Activated naive CD8-positive, alpha-beta T cell treated with anti-CD3 and anti-CD28 coated beads for 36 hours (primary cell): ENCODE measurements around the gene SLC52A1. TPM values are rescaled to one million over a fixed set of nuclear protein-coding genes. Genes with fewer than 3 reads are reported as not detected.
"Not testable (repeated sequence)": the region's sequence is repeated elsewhere in the genome, so short reads cannot be mapped to it uniquely, and the experiment has no call there.

Source experiments
- DNase-seq: peaks from one replicate; pipeline ENCODE4 v3.0.0; 2021
- H3K27ac Mint-ChIP-seq: one replicate; pipeline ENCODE4 v1.8.0; 2022; ENCODE audit warnings: mild to moderate bottlenecking, moderate library complexity, mixed read lengths
- H3K27me3 Mint-ChIP-seq: one replicate; pipeline ENCODE4 v1.8.0; 2022; ENCODE audit warnings: mild to moderate bottlenecking, mixed read lengths
- H3K36me3 Mint-ChIP-seq: one replicate; pipeline ENCODE4 v1.8.0; 2021; ENCODE audit warnings: mild to moderate bottlenecking, mixed read lengths
- H3K4me1 Mint-ChIP-seq: one replicate; pipeline ENCODE4 v1.8.0; 2021; ENCODE audit warnings: mixed read lengths
- H3K4me3 Mint-ChIP-seq: one replicate; pipeline ENCODE4 v1.8.0; 2022; ENCODE audit warnings: mild to moderate bottlenecking, moderate library complexity, mixed read lengths
- H3K9me3 Mint-ChIP-seq: one replicate; pipeline ENCODE4 v1.8.0; 2022; ENCODE audit warnings: mixed read lengths
- total RNA-seq, 2 experiments: library from RNA; stranded (reverse); gene quantifications; one replicate each; pipeline ENCODE4 v1.2.3, GENCODE V29; 2021

Gene SLC52A1
- total RNA-seq, 2 experiments from 2014 or later: not detected

DNA sequence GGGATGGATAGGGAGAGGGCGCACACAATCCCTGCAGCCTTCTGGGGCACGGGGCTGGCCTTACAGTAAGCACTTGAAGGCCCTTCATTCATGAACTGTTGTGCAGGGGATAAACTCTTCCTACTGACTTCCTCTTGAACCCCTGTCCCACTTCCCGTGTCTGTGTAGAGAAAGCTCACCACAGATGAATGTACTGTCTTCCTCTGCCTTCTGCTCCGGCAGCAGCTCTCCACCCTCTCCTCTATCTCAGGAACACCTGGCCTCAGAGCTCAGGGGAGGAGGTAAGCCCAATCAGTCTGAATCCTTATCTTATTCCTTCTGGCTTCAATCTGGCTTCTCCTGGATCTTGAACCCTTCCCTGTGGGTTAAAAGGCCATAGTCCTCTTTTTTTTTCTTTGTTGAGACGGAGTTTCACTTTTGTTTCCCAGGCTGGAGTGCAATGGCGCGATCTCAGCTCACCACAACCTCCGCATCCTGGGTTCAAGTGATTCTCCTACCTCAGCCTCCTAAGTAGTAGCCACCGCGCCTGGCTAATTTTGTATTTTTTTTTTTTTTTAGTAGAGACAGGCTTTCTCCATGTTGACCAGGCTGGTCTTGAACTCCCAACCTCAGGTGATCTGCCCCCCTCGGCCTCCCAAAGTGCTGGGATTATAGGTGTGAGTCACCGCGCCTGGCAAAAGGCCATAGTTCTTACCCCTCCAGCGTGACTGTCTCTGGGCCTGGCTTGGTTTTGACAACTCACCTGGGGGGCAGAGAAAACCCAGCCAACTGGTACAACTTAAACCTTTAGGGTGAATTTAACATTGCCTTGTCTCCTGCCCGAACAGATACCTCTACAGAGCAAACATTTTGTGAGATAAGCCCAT is 7.2 kb upstream of the SLC52A1 start:
- Mint-ChIP-seq H3K4me1 (peaks cover 21% of the 10 kb centered on the region), H3K9me3 (no peaks in the 10 kb centered on the region), H3K27ac (peak overlapping the region; percentile 78), H3K4me3 (peak overlapping the region; percentile 67), H3K36me3 (peaks cover 3% of the 10 kb centered on the region), H3K27me3 (no peaks in the 10 kb centered on the region)
- no peak for DNase-seq

GRCh38 chr17:5034651-5035050 is 575 bp downstream of the SLC52A1 start:
- DNase-seq: no peak
- Mint-ChIP-seq H3K9me3 (no peaks in the 10 kb centered on the region), H3K27ac (no peak overlapping the region), H3K4me1 (peaks cover 10% of the 10 kb centered on the region), H3K4me3 (no peak overlapping the region), H3K27me3 (peaks cover 14% of the 10 kb centered on the region), H3K36me3 (peaks cover 1% of the 10 kb centered on the region)

- H3K9me3 Mint-ChIP-seq: no peaks in the 10 kb centered on the region
- H3K4me3 Mint-ChIP-seq: no peak overlapping the region
- peaks cover 10% of the 10 kb centered on the region for H3K4me1 Mint-ChIP-seq
- peaks cover 14% of the 10 kb centered on the region for H3K27me3 Mint-ChIP-seq
- peaks cover 1% of the 10 kb centered on the region for H3K36me3 Mint-ChIP-seq
- no peak for DNase-seq
- no peak overlapping the region for H3K27ac Mint-ChIP-seq
Observed at GRCh38 chr17:5034063-5034462, 1.2 kb downstream of the SLC52A1 start.

DNA sequence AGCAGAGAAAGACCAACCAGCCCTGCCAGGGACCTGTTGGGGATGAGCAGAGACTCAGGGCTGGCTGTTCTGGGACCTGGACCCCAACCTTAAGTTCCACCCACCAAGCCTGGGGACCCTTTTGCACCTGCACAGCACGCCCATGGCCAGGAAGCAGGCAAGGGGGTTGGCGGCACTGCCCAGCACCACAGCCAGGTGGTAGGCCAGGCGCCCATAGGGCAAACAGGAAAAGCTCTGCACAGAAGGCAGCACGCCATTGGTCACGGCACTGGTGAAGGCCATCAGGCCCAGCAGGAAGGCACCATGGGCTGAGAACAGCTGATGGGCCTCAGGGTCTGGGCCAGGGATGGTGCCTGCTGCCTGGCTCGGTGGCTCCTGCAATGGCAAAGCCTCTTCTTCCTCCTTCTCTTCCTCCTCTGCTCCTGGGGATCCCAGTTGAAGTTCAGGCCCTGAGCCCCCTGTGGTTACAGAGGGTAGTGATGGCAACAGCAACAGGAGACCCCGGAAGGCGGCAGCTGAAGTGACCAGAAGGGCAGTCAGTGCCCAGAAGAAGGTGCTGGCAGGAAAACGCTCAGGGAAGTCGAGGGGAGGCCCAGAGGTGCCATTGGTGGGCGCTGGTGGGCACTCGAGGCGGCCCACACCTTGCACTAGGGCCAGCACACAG is 1.7 kb downstream of the SLC52A1 start:
- Mint-ChIP-seq H3K9me3 (no peaks in the 10 kb centered on the region), H3K4me1 (peaks cover 10% of the 10 kb centered on the region), H3K4me3 (no peak overlapping the region), H3K27ac (no peak overlapping the region), H3K27me3 (peaks cover 14% of the 10 kb centered on the region), H3K36me3 (peaks cover 1% of the 10 kb centered on the region)
- no peak for DNase-seq

GRCh38 chr17:5032865-5033264 is 2.4 kb downstream of the SLC52A1 start:
- Mint-ChIP-seq H3K4me3 (no peak overlapping the region), H3K27ac (no peak overlapping the region), H3K36me3 (peaks cover 1% of the 10 kb centered on the region), H3K4me1 (peaks cover 10% of the 10 kb centered on the region), H3K9me3 (no peaks in the 10 kb centered on the region), H3K27me3 (peaks cover 14% of the 10 kb centered on the region)
- no peak for DNase-seq

DNA sequence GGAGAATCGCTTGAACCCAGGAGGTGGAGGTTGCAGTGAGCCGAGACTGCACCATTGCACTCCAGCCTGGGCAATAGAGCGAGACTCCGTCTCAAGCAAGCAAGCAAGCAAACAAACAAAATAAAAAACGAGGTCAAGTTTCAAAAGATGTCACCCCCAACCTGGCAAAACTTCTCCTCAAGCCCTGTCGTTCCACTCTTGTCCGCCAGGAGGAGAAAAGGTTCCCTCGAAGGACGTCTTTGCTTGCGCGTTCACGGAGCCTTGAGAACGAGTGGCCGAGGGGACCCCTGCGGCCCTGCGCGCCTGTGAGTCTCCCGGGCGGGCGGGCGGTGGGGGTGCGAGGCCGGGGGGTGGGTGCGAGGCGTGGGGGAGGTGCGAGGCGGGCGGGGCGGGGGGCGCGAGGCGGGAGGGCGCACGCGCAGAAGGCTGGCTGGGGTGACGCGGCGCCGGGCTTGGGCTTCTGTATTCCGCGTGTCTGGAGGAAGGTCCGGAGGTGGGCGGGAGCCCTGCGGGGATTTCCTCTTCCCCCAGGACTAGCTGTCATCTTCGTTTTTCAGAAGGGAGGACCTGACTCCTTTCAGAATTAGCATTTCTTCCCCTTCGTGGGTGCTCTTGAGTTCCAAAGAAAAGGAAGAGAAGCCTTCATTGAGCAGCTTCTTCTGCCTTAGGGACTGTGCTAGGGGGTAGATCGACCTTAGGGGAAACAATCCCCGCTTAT is 3.7 kb downstream of the SLC52A1 start:
- peaks cover 14% of the 10 kb centered on the region for H3K27me3 Mint-ChIP-seq
- DNase-seq: peak; percentile 80
- H3K9me3 Mint-ChIP-seq: no peaks in the 10 kb centered on the region
- peak overlapping the region; percentile 80 for H3K27ac Mint-ChIP-seq
- H3K4me3 Mint-ChIP-seq: peak overlapping the region; percentile 68
- peaks cover 1% of the 10 kb centered on the region for H3K36me3 Mint-ChIP-seq
- peaks cover 10% of the 10 kb centered on the region for H3K4me1 Mint-ChIP-seq

DNA sequence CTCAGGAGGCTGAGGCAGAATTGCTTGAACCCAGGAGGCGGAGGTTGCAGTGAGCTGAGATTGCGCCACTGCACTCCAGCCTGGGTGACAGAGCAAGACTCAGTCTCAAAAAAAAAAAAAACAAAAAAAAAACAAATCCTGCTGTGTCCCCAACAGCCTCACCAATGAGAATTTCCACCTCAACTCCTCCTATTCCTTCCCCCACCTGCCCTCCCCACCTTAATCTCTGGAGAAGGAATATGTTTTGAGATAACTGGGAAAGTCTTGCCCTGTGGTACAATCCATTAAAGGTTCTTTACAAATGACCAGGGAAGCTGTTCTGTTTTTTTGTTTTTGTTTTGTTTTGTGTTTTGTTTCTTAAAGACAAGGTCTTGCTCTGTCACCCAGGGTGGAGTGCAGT is 5.1 kb downstream of the SLC52A1 start:
- not testable (repeated sequence) for H3K9me3 Mint-ChIP-seq, H3K36me3 Mint-ChIP-seq, H3K27ac Mint-ChIP-seq, DNase-seq, H3K4me3 Mint-ChIP-seq
- H3K27me3 Mint-ChIP-seq: peaks cover 13% of the 10 kb centered on the region
- peaks cover 10% of the 10 kb centered on the region for H3K4me1 Mint-ChIP-seq

GRCh38 chr17:5027916-5028315 is 7.3 kb downstream of the SLC52A1 start:
- no peak overlapping the region for H3K27ac Mint-ChIP-seq
- peaks cover 10% of the 10 kb centered on the region for H3K4me1 Mint-ChIP-seq
- no peaks in the 10 kb centered on the region for H3K9me3 Mint-ChIP-seq
- no peak overlapping the region for H3K4me3 Mint-ChIP-seq
- no peak for DNase-seq
- H3K36me3 Mint-ChIP-seq: peaks cover 4% of the 10 kb centered on the region
- no peaks in the 10 kb centered on the region for H3K27me3 Mint-ChIP-seq

DNA sequence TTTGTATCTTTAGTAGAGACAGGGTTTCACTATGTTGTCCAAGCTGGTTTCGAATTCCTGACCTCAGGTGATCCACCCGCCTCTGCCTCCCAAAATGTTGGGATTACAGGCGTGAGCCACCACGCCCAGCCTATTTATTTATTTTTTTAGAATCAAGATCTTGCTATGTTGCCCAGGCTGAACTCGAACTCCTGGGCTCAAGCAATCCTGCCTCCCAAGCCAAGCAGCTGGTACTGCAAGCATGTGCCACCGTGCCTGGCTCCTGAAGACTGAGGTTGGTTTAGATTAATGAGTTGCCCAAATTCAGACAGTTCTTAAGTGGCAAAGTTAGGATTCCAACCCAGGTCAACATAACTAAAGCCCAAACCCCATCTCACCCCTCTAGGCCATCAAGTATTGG is 7.9 kb downstream of the SLC52A1 start:
- peaks cover 4% of the 10 kb centered on the region for H3K36me3 Mint-ChIP-seq
- no peak for DNase-seq
- no peak overlapping the region for H3K27ac Mint-ChIP-seq
- no peak overlapping the region for H3K4me3 Mint-ChIP-seq
- peaks cover 10% of the 10 kb centered on the region for H3K4me1 Mint-ChIP-seq
- H3K9me3 Mint-ChIP-seq: no peaks in the 10 kb centered on the region
- no peaks in the 10 kb centered on the region for H3K27me3 Mint-ChIP-seq

GRCh38 chr17:5024604-5025003 is 10.6 kb downstream of the SLC52A1 start:
- DNase-seq: no peak
- no peak overlapping the region for H3K27ac Mint-ChIP-seq
- no peak overlapping the region for H3K4me3 Mint-ChIP-seq
- H3K4me1 Mint-ChIP-seq: no peaks in the 10 kb centered on the region
- H3K27me3 Mint-ChIP-seq: no peaks in the 10 kb centered on the region
- peaks cover 9% of the 10 kb centered on the region for H3K36me3 Mint-ChIP-seq
- H3K9me3 Mint-ChIP-seq: no peaks in the 10 kb centered on the region

- no peaks in the 10 kb centered on the region for H3K9me3 Mint-ChIP-seq
- DNase-seq: no peak
- H3K4me1 Mint-ChIP-seq: peaks cover 6% of the 10 kb centered on the region
- H3K4me3 Mint-ChIP-seq: no peak overlapping the region
- H3K36me3 Mint-ChIP-seq: peaks cover 10% of the 10 kb centered on the region
- H3K27ac Mint-ChIP-seq: no peak overlapping the region
- H3K27me3 Mint-ChIP-seq: no peaks in the 10 kb centered on the region
Observed at GRCh38 chr17:5023588-5024147, 11.6 kb downstream of the SLC52A1 start.

DNA sequence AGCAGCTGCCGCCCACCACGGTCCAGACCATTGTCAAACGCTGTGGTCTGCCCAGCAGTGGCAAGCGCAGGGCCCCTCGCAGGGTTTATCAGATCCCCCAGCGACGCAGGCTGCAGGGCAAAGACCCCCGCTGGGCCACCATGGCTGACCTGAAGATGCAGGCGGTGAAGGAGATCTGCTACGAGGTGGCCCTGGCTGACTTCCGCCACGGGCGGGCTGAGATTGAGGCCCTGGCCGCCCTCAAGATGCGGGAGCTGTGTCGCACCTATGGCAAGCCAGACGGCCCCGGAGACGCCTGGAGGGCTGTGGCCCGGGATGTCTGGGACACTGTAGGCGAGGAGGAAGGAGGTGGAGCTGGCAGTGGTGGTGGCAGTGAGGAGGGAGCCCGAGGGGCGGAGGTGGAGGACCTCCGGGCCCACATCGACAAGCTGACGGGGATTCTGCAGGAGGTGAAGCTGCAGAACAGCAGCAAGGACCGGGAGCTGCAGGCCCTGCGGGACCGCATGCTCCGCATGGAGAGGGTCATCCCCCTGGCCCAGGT is 13.0 kb downstream of the SLC52A1 start:
- H3K4me1 Mint-ChIP-seq: peaks cover 6% of the 10 kb centered on the region
- no peaks in the 10 kb centered on the region for H3K27me3 Mint-ChIP-seq
- H3K4me3 Mint-ChIP-seq: no peak overlapping the region
- no peaks in the 10 kb centered on the region for H3K9me3 Mint-ChIP-seq
- DNase-seq: no peak
- no peak overlapping the region for H3K27ac Mint-ChIP-seq
- H3K36me3 Mint-ChIP-seq: peaks cover 10% of the 10 kb centered on the region

GRCh38 chr17:5020502-5021023 is 14.7 kb downstream of the SLC52A1 start:
- H3K9me3 Mint-ChIP-seq: no peaks in the 10 kb centered on the region
- no peak overlapping the region for H3K27ac Mint-ChIP-seq
- H3K36me3 Mint-ChIP-seq: peaks cover 14% of the 10 kb centered on the region
- H3K4me1 Mint-ChIP-seq: peaks cover 6% of the 10 kb centered on the region
- no peaks in the 10 kb centered on the region for H3K27me3 Mint-ChIP-seq
- no peak overlapping the region for H3K4me3 Mint-ChIP-seq
- no peak for DNase-seq

- Mint-ChIP-seq H3K4me3 (no peak overlapping the region), H3K4me1 (peaks cover 6% of the 10 kb centered on the region), H3K27ac (no peak overlapping the region), H3K27me3 (no peaks in the 10 kb centered on the region), H3K9me3 (no peaks in the 10 kb centered on the region), H3K36me3 (peaks cover 18% of the 10 kb centered on the region)
- peak; percentile 58 for DNase-seq
Observed at GRCh38 chr17:5019475-5019956, 15.7 kb downstream of the SLC52A1 start.
